ENCODE results near the gene DLG2. TPM values are rescaled to one million over a fixed set of nuclear protein-coding genes. Genes with fewer than 3 reads are reported as not detected.

DLG2 gene
- total and polyA plus RNA-seq, 9 of the 15 experiments (the other 6 are each of a cell fraction or from before 2014, with no cell fraction given) = 0.52 to 1.6 (median 0.95) TPM

GRCh38 chr11:85663080-85663752 is 36.1 kb upstream of the DLG2 start (continued):
- TF ChIP-seq ZNF395 (CRISPR knock-in tag; IDR thresholded peaks at IDR 0.05) (no peak), NR2F6 (CRISPR knock-in tag; IDR thresholded peaks at IDR 0.05) (no peak), C11orf30 (IDR thresholded peaks at IDR 0.05; ENCODE audit: low read depth) (no peak), SOX6 (IDR thresholded peaks at IDR 0.05) (no peak), PRPF4 (IDR thresholded peaks at IDR 0.05; ENCODE audit: insufficient read depth, low read depth, low read length, poor library complexity, severe bottlenecking) (no peak), STAT5A (IDR thresholded peaks at IDR 0.05; ENCODE audit: borderline replicate concordance, low read length) (no peak), ZNF253 (CRISPR knock-in tag; conservative IDR thresholded peaks at IDR 0.05) (no peak), HDGF (IDR thresholded peaks at IDR 0.05) (0 out of 2 replicates have a peak, but pooled peaks have one; percentile 56), SETDB1 (IDR thresholded peaks at IDR 0.05; ENCODE audit: low read length) (no peak), ZC3H8 (IDR thresholded peaks at IDR 0.05) (no peak), HNRNPL (IDR thresholded peaks at IDR 0.05; ENCODE audit: low read depth, low read length) (no peak), ZNF511 (CRISPR knock-in tag; IDR thresholded peaks at IDR 0.05) (no peak), ETV1 (tag; conservative IDR thresholded peaks at IDR 0.05; ENCODE audit: low read depth) (0 out of 2 replicates have a peak, but pooled peaks have one; percentile 20), CGGBP1 (CRISPR knock-in tag; IDR thresholded peaks at IDR 0.05) (no peak), POLR2AphosphoS5 (IDR thresholded peaks at IDR 0.05; ENCODE audit: control insufficient read depth, insufficient read depth, low read depth, low read length) (no peak), KLF16 (IDR thresholded peaks at IDR 0.05) (no peak), ATF7 (IDR thresholded peaks at IDR 0.05) (no peak), STAT5B (CRISPR knock-in tag; IDR thresholded peaks at IDR 0.05) (no peak), ZNF398 (CRISPR knock-in tag; IDR thresholded peaks at IDR 0.05) (no peak), PURB (CRISPR knock-in tag; IDR thresholded peaks at IDR 0.05; ENCODE audit: low read depth) (no peak), ZNF445 (CRISPR knock-in tag; IDR thresholded peaks at IDR 0.05; ENCODE audit: low read depth) (no peak)
- TF ChIP-seq, protein P1, sequence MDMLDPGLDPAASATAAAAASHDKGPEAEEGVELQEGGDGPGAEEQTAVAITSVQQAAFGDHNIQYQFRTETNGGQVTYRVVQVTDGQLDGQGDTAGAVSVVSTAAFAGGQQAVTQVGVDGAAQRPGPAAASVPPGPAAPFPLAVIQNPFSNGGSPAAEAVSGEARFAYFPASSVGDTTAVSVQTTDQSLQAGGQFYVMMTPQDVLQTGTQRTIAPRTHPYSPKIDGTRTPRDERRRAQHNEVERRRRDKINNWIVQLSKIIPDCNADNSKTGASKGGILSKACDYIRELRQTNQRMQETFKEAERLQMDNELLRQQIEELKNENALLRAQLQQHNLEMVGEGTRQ (CRISPR knock-in tag; IDR thresholded peaks at IDR 0.05) = no peak
- TF ChIP-seq, protein P2, sequence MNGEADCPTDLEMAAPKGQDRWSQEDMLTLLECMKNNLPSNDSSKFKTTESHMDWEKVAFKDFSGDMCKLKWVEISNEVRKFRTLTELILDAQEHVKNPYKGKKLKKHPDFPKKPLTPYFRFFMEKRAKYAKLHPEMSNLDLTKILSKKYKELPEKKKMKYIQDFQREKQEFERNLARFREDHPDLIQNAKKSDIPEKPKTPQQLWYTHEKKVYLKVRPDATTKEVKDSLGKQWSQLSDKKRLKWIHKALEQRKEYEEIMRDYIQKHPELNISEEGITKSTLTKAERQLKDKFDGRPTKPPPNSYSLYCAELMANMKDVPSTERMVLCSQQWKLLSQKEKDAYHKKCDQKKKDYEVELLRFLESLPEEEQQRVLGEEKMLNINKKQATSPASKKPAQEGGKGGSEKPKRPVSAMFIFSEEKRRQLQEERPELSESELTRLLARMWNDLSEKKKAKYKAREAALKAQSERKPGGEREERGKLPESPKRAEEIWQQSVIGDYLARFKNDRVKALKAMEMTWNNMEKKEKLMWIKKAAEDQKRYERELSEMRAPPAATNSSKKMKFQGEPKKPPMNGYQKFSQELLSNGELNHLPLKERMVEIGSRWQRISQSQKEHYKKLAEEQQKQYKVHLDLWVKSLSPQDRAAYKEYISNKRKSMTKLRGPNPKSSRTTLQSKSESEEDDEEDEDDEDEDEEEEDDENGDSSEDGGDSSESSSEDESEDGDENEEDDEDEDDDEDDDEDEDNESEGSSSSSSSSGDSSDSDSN (IDR thresholded peaks at IDR 0.05; ENCODE audit: borderline replicate concordance in 1 of 2, low read depth in 2 of 2, low read length in 2 of 2) = no peak

Measured in K562 (cell line).